ENCODE measurements around the gene SLC11A1.

The SLC11A1 gene

GRCh38 chr2:218438596-218438995 lies 56.5 kb downstream of the SLC11A1 start:
- Histone ChIP-seq H3K27ac (ENCODE audit: low read depth, low read length, severe bottlenecking) (no peak overlapping the region), H3K36me3 (ENCODE audit: control insufficient read depth, insufficient read depth, low read length) (no peaks in the 10 kb centered on the region), H3K4me3 (ENCODE audit: extremely low read depth, insufficient read depth, low read length, poor library complexity, severe bottlenecking) (no peak overlapping the region), H3K9me3 (ENCODE audit: control insufficient read depth, low read length) (no peaks in the 10 kb centered on the region), H3K4me1 (ENCODE audit: control insufficient read depth, insufficient read depth, low read length, poor library complexity, severe bottlenecking) (no peaks in the 10 kb centered on the region)
- 95 to 100% methylated on average over 3 to 4 of the region's 4 CpGs for WGBS, 2 experiments (ENCODE audit: insufficient coverage in 2 of 2)

GRCh38 chr2:218444692-218445357 lies 62.8 kb downstream of the SLC11A1 start:
- Histone ChIP-seq H3K4me1 (ENCODE audit: control insufficient read depth, insufficient read depth, low read length, poor library complexity, severe bottlenecking) (peaks cover 4% of the 10 kb centered on the region), H3K9me3 (ENCODE audit: control insufficient read depth, low read length) (no peaks in the 10 kb centered on the region), H3K4me3 (ENCODE audit: extremely low read depth, insufficient read depth, low read length, poor library complexity, severe bottlenecking) (no peak overlapping the region), H3K27ac (ENCODE audit: low read depth, low read length, severe bottlenecking) (no peak overlapping the region), H3K36me3 (ENCODE audit: control insufficient read depth, insufficient read depth, low read length) (peaks cover 11% of the 10 kb centered on the region)
- WGBS, 2 experiments (ENCODE audit: insufficient coverage in 2 of 2) = 94 to 98% methylated on average over 5 of the region's 7 CpGs

GRCh38 chr2:218445602-218446001 lies 63.5 kb downstream of the SLC11A1 start:
- Histone ChIP-seq H3K36me3 (ENCODE audit: control insufficient read depth, insufficient read depth, low read length) (peaks cover 11% of the 10 kb centered on the region), H3K27ac (ENCODE audit: low read depth, low read length, severe bottlenecking) (no peak overlapping the region), H3K4me1 (ENCODE audit: control insufficient read depth, insufficient read depth, low read length, poor library complexity, severe bottlenecking) (peaks cover 4% of the 10 kb centered on the region), H3K4me3 (ENCODE audit: extremely low read depth, insufficient read depth, low read length, poor library complexity, severe bottlenecking) (no peak overlapping the region), H3K9me3 (ENCODE audit: control insufficient read depth, low read length) (no peaks in the 10 kb centered on the region)

All from mesodermal cell (in vitro differentiated cells).